ENCODE measurements around the gene UBE2V1.
"Not testable (repeated sequence)": the region's sequence is repeated elsewhere in the genome, so short reads cannot be mapped to it uniquely, and the experiment has no call there.

UBE2V1 gene

DNA sequence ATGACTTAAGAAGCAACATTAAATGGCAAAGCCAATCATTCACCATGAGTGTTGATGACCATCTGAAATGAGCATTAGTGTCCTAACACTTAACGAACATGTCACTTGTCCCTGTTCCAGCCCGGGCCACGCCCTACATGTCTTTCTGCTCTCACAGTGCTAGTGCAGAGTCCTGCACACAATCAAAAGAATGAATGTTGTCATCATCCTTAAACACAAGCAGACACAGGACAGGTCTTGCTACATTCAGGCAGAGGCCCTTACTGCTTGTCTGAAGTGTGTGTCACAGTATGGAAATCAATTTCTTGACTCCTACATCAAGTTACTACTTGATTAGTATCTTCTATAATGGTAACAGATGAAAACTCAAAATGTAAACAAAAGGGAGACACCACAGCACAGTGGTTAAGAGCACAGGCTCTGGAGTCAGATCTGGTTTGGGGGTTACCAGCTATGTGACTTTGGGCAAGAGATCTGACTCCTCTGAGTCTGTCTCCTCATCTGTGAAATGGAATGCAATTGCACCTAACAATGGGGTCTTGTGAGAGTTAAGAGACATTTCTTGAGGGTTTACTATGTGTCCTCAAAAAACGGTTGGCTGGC, 17.4 kb downstream of the UBE2V1 start:
- no peak for DNase-seq (ENCODE audit: low read depth in 2 of 2)

DNA sequence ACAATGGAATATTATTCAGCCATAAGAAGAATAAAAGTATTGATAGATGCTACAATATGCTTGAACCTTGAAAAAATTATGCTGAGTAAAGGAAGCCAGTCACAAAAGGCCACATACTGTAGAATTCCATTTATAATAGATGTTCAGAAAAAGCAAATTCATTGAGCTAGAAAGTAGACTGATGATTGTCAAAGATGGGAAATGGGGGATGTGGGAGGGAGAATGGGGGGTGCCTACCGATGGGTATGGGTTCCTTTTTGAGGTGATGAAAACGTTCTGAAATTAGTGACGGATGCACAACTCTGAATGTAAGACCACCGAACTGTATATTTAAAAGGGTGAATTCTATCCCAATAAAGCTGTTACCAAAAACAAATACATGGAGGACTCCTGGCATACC, 18.4 kb downstream of the UBE2V1 start:
- no peak for DNase-seq (ENCODE audit: low read depth in 2 of 2)

DNA sequence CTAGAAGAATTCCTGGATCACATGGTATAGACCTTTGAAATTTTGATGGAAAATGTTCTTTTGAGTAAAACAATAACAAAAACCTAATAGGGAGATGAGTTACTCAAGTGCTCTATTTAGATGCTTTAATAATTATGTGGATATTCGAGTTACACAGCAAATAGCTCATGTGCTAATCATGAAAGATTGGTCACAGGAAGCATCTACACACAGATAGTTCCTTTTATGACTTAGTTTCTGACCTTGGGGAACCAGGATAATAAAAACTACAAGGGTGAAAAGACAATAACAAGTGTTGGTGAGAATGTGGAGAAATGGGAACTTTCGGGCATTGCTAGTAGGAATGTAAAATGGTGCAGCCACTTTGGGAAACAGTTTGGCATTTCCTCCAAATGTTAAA, 19.7 kb downstream of the UBE2V1 start:
- no peak for DNase-seq (ENCODE audit: low read depth in 2 of 2)

DNA sequence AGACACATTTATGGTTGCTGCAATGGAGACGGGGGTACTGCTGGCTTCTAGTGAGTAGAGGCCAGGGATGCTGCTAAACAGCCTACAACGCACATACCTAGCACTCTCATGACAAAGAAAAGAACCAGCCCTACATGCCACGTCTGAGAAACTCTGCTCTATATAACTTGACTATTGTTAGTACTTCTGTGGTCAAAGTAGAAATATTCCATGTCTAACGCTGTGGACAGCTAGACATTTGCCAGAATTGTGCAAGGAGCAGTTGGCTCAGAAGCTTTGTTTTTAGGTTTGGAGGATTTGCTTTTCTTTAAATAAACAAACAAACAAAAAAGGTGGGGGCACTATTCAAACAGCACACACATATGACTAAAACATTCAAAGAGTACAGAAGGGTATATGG, 20.5 kb downstream of the UBE2V1 start:
- DNase-seq (ENCODE audit: low read depth in 2 of 2): no peak

DNA sequence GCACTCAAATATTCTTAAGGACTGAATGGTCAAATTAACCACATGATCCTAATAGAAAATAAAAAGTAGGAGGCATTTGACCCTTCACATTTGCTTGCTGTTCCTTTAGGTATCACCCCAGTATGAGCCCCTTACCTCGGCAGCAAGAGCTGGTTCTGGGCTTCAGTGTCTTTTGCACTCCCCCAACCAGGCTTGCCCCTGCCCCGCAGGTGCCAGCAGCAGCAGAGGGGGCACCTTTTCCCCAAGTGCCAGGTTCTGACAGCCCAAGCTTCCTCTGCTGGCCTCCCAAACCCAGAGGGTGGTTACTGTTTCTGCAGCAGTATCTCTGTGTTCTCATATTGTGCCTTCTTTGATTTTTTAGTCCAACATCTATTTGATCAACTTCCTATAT, 23.2 kb downstream of the UBE2V1 start:
- no peak for DNase-seq (ENCODE audit: low read depth in 2 of 2)

DNA sequence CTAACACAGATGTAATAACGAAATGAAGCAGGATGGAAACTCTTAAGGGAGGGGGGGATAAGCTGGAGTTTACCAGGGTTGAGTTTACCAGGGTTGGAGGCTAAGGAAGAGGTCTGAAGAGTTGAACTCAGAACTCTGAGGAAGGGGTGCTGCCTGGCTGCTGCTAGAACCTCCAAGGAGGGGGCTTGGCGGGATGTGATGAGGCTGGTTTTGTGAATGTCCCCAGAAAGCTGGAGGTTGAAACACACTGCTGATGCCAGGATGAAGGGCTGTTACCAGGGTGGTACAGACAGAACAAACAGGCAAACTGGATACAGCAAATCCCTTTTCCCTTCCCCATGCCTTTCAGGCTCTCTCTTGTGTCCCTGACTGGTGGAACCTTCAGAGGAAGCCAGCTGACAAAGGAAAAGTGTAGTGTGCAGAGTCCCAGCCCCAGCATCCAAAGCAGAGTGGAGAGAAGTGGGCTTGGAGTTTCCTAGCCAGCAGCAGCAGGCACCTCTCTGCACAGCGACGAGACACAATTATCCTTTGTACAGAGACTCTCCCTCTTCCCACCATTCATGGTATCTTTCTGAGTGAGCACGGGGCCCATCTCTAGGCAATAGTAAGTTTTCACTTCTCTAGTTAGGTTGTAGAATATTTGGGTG, 23.7 kb downstream of the UBE2V1 start:
- no peak for DNase-seq (ENCODE audit: low read depth in 2 of 2)

DNA sequence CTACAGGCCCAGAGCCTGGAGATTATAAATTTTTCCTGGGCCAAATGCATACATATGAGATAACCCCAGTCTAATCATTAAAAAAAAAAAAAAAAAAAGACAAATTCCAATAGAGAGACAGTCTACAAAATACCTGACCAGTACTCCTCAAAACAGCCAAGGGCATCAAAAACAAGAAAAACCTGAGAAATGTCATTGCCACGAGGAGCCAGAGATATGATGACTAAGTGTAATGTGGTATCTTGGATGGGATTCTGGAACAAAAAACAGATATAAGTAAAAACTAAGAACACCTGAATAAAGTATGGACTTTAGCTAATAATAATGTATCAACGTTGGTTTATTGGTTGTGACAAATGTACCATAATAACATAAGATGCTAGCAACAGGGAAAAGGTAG, 24.9 kb downstream of the UBE2V1 start:
- no peak for DNase-seq (ENCODE audit: low read depth in 2 of 2)

DNA sequence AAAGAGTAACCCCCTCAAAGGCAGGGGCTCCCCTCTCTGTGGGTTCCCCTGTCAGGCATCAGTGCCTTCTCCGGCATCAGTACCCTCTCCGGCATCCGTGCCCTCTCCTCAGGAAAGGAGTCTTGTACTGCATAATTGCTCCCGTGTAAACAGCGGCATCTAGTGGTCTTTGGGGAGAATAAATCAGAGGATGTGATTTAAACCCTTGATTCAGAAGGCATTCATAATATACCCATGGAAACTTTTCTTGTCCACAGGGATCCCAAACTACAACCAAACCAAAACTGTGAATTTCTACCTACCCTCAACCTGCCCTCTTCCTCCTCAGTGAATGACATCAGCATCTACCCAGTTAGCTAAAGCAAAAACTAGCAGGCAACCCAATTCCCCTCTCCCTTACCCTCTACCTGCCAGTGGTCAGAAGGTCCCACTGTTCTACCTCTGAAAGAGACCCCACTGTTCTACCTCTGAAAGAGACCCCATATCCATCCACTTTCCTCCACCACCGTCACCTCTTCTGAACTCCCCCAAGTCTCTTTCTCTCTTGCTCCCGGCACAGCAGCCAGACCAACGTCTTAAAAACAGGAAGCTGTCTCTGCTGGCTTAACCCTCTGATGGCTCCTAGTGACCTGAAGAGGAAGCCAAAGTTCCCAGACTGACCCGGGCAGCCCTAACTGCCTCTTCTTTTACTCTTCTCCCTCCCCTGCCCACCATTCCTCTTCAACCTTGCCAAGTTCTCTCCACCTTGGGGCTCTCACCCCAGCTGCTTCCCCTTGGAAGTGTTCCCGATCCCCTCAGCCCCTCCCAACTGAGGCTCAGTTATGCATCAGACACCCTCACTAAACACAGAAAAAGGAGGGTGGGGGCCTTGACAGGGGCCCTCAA, 27.2 kb downstream of the UBE2V1 start:
- peak in 1 of 2 donors; percentile 5 for DNase-seq (ENCODE audit: low read depth in 2 of 2)

DNA sequence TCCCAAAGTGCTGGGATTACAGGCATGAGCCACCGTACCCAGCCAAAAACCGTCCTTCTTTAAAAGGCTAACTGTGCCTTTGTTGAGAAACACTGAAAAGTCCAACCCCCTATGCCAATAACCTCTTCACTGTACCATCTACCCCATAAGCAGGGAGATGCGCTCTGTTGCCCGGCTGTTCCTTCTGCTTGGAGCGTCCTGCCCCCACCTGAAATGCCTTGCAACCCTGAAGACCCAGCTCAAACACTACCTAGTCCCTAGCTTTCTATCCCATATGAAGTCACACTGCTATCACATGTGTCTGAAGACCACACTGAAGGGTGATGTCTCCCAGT, 27.8 kb downstream of the UBE2V1 start:
- no peak for DNase-seq (ENCODE audit: low read depth in 2 of 2)

DNA sequence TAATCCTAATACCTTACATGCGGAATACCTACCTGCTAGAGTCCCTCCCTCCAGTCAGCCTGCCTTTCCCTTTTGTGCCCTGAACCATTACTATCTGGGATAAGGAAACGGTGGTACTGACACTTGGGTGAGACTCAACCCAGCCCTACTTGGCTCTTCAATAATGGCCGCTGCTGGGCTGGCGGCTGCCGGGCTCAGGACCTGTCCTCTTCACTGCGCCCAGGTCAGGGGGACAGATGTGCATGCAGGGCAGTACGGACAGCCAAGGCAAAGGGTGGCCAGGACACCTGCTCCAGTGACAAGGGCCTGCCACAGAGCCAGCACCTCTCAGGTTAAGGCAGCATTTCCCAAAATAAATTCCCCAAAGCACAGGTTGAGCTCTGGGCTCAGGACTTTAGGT, 29.9 kb downstream of the UBE2V1 start:
- DNase-seq (ENCODE audit: low read depth in 2 of 2): no peak

DNA sequence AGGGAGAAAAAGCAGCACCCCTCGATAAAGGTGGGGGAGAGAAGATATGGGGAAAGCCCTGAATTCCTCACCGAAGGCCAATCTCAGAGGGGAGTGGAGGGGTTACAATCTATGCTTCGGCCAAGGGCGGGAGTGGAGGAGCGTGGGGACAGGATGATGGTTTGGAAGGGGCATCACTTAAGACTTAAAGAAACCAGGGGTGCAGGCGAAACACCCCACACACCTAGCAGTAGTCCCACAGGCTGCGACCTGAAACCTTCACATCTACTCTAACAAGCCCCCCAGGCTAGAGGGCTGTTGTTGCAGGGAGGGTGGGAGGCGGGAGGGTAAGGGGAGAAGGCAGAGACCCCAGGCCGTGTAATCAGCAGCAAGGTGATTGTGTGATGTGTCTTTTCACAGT, 30.9 kb downstream of the UBE2V1 start:
- not testable (repeated sequence) for DNase-seq (ENCODE audit: low read depth in 2 of 2)

DNA sequence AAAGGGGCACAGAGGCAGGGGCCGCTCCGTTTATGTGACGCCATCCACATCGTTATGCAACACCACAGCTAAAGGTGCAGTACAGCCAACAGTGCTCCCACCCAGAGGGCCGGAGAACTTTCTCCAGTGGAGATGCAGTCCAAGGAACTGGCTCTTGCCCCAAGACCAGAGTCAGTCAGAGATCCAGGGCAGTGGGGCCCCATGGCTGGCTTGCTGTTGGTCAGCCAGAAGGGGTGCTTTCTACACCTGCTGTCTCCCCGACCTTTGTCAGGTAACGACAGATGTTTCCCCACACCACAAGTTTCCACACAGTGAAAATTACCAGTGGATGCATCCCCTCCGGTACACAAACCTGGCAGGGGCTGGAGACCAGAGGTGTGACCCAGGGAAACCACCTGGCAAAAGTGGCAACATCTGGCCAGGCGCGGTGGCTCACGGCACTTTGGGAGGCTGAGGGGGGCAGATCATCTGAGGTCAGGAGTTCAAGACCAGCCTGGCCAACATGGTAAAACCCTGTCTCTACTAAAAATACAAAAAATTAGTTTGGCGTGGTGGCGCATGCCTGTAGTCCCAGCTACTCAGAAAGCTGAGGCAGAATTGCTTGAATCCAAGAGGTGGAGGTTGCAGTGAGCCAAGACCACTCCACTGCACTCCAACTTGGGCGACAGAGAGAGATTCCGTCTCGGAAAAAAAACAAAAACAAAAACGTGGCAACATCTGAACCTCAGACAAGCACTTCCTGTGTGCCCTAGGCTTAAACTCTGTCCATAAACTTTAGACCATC, 34.9 kb downstream of the UBE2V1 start:
- no peak for DNase-seq (ENCODE audit: low read depth in 2 of 2)

DNA sequence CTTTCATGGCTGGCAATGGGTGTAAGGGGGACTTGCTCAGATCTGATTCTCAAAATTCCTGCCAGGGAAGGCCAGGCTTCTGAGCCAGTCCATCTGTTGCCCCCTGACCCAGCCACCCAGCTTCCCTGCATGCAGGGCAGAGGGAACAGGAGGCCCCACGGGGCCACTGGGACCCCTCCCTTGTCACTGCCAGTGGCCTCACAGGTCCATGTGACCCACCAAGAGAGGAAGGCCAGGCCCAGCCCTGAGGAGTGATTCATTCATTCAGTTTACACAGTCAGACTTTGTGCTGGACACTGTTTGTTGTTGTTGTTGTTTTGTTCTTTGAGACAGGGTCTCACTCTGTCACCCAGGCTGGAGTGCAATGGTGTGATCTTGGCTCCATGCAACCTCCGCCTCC, 39.5 kb downstream of the UBE2V1 start:
- no peak for DNase-seq (ENCODE audit: low read depth in 2 of 2)

DNA sequence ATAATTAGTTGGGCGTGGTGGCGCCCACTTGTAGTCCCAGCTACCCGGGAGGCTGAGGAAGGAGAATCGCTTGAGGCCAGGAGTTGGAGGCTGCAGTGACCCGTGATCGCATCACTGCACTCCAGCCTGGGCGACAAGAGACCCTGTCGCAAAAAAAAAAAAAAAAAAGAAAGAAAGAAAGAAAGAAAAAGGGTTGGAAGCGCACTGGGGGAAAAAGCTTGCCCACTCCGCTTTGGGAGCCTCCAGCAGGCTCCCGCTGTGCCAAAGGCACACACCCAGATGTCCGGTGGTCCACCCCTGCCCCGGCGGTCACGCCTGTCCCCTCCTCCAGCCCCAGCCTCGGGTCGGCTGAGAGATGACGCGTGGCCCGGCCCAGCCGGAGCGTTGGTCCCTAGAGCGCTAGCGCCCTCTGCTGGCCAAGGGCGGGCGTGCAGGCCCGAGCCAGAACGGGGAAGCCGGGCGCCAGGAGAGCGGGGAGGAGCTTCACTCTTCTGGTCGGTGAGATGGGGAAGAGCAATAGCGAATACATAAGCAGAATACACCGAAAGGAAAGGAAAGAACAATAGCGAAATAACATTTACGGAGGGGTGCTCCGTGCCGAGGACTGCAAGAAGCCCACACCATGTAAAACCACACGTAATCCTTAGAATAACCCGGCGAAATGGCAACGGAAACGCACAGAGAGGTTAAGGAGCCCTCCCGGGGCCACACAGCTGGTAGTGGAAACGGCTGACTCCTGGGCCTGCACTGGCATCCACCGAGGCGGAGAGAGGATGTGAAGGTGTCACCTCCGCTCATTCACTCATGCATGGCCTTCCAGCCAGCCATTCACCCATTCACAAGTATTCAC, 41.7 kb downstream of the UBE2V1 start:
- peak; percentile 79 to 96 for DNase-seq (ENCODE audit: low read depth in 2 of 2)

DNA sequence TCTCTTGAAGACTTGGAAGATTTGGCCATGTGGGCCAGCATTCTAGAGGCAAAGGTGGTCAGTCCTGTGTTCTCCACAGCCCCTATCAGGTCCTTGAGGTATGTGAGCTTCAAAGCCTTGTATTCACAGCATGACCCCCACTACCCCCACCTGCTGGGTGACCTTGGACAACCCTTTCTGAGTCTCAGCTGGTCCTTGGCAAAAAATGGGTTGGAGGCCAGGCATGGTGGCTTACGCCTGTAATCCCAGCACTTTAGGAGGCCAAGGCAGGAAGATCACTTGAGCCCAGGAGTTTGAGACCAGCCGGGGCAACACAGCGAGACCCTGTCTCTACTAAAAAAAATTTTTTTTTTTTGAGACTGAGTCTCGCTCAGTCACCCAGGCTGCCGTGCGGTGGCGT, 42.6 kb downstream of the UBE2V1 start:
- no peak for DNase-seq (ENCODE audit: low read depth in 2 of 2)

DNA sequence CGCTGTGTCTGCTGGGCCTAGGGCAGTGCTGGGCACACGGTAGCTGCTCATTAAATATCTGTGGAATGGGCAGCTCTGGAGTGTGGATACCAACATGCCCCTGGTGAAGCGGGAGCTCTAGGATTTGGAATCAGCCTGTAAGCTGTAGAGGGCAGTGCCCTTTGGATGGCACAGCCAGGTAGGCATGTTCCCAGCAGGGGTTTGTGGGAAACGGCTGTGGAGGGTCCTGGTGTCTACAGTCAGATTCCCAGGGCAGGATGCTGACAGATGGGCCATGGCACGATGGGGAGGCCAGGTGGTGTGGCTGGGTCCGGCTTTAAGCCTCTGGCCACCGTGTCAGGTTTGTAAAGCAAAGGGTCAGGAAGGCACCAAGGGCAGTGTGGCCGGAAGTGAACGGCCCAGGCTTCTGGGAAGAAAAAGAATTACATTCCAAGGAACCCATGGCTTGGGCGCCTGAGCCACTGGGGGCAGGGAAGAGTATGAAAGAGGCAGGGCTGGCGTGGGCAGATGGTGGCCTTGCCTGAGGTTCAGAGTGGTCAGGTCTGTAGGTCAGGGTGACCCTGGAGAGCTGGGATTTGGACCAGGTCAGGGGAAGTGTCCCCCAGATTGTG, 44.8 kb downstream of the UBE2V1 start:
- DNase-seq (ENCODE audit: low read depth in 2 of 2): no peak

DNA sequence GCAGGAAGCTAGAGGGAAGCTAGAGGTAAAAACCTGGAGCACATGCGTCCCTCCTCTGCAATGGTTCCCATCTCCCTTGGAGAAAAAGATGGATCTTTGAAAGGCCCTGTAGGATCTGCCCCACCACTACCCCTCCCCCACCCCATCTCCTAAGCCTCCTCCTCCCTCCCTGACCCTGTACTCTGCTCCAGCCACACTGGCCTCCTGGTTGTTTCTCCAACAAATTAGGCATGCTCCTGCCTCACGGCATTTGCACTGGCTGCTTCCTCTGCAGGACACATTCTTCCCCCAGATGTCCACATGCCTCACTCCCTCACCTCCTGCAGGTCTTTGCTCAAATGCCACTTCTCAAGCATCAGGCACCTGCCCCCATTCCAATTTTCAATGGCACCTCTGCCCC, 45.5 kb downstream of the UBE2V1 start:
- DNase-seq (ENCODE audit: low read depth in 2 of 2): no peak

DNA sequence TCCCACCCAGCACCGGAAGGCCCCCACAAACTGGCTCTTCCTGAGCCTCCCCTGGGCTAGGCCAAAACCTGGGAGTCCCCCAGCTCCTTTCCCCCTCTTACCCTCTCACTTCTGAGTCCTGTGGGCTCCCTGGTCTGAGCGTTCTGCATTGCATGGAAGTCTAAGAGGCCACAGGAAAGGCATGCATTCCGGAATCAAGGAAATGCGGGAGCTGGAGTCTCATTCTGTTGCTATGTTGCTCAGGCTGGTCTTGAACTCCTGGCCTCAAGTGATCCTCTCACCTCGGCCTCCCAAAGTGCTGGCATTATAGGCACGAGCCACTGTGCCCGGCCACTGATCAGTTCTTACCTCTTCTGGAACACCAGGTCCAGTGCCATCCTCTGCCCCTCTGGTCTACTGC, 45.9 kb downstream of the UBE2V1 start:
- DNase-seq (ENCODE audit: low read depth in 2 of 2): no peak

DNA sequence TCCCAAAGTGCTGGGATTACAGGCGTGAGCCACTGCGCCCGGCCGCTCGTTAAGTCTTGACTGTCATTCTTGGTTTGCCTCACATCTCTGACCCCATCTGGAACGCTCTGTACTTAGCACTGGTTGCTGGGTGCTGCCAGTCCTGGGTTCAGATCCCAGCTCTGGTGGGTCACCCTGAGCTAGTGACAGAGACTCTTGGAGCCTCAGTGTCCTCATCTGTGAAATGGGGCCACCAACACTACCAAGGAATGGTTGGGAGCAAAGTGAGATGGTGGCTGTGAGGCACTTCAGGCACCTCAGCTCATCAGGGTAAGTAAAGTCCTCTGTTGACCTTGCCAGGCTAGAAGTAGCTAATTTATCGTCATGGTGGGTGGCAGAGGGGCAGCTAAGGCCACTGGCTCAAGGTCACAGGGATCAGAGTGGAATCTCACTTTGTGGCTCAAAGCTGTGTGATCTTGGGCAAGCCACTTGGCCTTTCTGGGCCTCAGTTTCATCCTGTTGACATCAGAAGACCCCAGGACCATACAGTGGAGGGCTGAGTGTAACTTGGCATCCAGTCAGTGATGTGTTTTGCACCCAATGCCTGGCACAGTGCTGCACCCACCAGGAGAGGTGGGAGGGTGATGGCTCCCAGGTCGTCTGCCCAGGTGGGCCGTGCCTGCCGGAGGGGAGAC, 46.7 kb downstream of the UBE2V1 start:
- no peak for DNase-seq (ENCODE audit: low read depth in 2 of 2)

DNA sequence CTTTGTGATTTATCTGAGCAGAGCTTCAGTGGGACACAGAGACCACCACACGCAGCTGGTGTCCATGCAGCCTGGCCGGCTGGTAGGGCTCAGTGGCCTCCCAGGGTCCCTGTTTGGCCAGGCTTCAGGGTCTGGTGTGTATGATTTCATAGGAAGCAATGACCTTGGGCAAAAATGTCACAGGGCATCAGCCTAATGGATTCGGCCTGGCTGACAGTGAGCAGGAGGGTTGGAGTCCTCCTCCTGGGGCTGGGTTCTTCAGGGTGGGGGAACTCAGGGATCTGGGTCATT, 47.7 kb downstream of the UBE2V1 start:
- DNase-seq (ENCODE audit: low read depth in 2 of 2): no peak

DNA sequence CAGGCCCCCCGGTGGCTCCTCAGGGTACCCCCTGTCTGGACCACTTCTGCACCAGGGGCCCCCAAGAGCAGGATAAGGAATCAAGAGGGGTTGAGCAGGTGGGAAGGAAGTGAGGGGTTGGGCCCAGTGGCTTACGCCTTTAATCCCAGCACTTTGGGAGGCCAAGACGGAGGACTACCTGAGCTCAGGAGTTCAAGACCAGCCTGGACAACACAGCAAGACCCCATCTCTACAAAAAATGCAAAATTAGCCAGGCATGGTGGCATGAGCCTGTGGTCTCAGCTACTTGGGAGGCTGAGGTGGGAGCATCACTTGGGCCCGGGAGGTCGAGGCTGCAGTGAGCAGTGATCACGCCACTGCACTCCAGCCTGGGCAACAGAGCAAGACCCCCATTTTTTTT, 49.2 kb downstream of the UBE2V1 start:
- DNase-seq (ENCODE audit: low read depth in 2 of 2): not testable (repeated sequence)
